HG02973 (cell line): ENCODE measurements around the gene CLEC12A.
"Not testable (repeated sequence)": the region's sequence is repeated elsewhere in the genome, so short reads cannot be mapped to it uniquely, and the experiment has no call there.

Source experiments
- ATAC-seq: cut with Tn5 transposase; IDR thresholded peaks from one replicate; pipeline ENCODE4 v1.9.1; 2021; ENCODE audit warnings: moderate library complexity; ENCODE audit not compliant: unreplicated experiment

CLEC12A gene

DNA sequence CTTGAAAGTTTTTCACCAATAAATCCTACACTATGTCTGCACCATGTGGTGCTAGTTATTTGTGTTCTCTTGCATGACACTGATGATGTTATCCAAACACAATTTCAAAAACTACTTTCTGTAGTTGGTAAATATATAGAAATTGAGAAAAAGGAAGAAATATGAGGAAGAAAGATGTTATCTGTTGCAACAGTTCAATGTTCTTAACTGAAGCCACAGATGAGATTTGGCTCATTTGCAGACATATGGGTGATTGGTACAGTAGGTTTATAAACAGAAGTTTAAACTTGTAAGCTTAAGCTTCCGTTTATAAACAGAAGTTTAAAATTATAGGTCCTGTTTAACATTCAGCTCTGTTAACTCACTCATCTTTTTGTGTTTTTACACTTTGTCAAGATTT lies at the start of gene CLEC12A:
Gene CLEC12A (plus strand): TSS at position 229 of the 400 bp plus-strand sequence. CDS start 188 bp downstream, outside the sequence.
- no peak for ATAC-seq

- no peak for ATAC-seq
Observed at GRCh38 chr12:9922429-9922828, 48.8 kb upstream of the CLEC12A start.

- ATAC-seq = no peak
Observed at GRCh38 chr12:9925705-9926393, 45.4 kb upstream of the CLEC12A start.

DNA sequence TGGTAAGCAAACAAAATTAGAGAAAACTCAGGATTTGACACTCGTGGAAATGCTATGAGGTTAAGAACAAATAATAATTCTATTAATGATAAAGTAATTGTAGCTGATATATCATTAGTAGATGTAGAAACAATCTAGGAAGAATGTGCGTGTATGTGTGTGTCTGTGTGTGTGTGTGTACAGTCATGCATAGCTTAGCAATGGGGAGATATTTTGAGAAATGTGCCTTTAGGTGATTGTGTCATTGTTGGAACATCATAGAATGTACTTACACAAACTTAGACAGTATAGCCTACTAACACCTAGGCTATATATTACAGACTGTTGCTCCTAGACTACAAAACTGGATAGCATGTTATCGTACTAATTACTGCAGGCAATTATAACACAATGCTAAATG lies 44.3 kb upstream of the CLEC12A start:
- no peak for ATAC-seq

GRCh38 chr12:9928607-9929006 lies 42.6 kb upstream of the CLEC12A start:
- no peak for ATAC-seq

DNA sequence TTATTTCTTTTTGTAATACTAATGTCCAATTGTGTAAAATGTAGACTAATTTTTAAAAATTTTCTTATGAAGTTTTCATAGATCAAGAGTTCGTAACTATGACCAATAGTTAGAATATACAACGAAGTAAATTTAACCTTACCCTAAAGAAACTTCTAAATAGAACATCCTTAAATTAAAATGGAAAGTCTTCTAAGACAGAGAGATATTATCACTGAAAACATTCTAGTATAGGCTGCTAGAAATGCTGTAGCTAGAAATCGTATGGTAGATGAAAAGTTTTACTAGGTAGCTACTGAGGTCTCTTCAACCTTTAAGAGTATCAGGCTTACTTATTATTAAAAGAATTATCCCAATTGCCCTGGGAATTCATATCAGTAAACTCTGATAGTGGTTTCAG lies 40.0 kb upstream of the CLEC12A start:
- ATAC-seq = no peak

- no peak for ATAC-seq
Observed at GRCh38 chr12:9932270-9932669, 38.9 kb upstream of the CLEC12A start, which contains the start of gene CLEC2A. Gene CLEC2A, minus strand, starts transcription at chr12:9932370. Its CDS starts 41 bp downstream, at chr12:9932329.

GRCh38 chr12:9933958-9934357 lies 37.3 kb upstream of the CLEC12A start:
- ATAC-seq = no peak

GRCh38 chr12:9935026-9935425 lies 36.2 kb upstream of the CLEC12A start:
- no peak for ATAC-seq

DNA sequence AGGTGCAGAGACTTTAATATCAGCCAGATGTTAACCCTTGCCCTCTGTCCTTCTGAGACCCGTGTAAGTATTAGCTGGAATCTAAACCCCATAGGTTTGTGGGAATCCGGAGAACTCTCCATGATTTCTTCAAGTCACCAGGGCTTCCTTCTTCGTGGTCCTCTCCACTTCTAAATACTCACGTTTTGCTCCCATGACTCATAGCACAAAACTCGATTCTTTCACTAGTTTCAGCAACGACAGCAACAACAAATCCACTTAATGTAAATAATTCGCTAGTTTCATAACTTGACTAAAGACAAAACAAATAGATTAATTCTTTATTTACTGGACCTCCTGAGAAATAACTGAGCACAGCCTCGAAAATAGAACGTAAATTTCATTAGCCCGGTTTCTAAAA lies 34.6 kb upstream of the CLEC12A start:
- no peak for ATAC-seq

DNA sequence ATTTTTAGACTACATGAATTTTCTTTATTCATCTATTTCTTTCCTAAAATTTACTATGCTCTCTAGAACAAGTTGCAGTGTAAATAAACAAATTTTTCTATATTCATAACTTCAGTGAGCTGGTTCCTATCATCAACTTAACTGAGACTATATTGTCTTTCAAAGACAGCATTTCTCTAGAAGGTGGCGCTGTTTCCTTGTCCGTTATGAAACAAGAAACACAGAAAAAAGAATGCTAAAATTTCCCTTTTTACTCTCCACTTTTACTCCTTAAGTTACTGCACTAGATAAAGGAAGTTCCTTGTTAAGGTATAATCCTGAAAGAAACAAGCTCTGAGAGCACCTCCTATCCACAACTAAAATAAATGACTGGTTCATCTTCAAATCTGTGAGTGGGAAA lies 30.8 kb upstream of the CLEC12A start:
- no peak for ATAC-seq

DNA sequence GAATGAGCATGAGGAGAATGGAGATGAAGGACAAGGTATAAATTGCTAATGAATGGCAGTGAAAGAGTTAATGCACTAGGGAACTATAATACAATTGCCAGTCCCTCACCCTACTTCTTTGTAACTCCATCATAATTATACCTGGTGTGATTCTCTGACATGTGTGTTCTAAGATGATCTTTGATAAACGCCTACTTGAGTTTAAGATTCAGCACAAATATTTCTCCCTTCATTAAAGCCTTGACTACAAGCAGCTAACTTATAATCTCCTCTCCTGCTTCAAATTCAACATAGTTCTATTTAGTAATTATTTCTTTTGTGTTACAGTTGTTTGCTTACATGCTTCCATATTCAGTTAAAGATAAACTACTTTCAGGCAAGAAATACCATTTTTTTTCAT lies 29.4 kb upstream of the CLEC12A start:
- ATAC-seq = no peak

DNA sequence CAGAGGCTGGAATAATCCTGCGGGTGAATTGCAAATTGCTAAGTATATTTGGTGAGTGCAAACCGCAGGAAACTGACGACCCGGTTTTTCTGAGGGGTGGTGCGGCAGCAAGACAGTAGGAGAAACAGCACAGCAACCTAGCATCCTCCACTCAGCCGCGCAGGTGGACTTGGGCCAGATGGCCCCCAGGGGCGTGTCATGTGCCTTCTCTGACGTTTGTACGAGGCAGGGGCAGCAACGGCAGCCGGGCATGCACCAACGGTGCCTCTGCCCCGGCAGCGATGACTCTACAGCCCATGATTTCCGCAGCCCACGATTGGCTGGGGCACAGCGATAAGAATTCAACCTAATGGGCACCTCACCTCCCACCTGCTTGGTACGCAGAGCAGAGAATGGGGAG lies 28.0 kb upstream of the CLEC12A start:
- peak; percentile 66 for ATAC-seq

DNA sequence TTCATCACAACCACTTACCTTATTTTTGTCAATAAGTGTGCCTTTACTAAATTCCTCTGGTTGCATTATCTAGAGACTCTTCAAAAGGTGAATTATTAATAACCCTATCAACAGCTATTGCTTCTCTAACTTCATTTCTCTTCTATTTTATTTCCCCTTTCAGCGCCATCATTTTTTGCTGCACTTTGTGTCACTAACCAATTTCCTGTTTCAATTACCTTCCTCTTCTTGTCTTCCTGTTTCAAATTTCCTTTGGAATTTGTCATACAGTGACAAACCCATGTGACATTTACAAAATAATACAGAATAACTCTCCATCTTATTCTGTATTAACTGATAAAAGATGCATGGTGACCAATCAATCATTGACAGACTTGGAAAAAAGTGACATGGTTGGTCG lies 26.8 kb upstream of the CLEC12A start:
- ATAC-seq = no peak

GRCh38 chr12:9947674-9948073 lies 23.5 kb upstream of the CLEC12A start:
- no peak for ATAC-seq

GRCh38 chr12:9948606-9949296 lies 22.5 kb upstream of the CLEC12A start:
- ATAC-seq = peak; percentile 94

- no peak for ATAC-seq
Observed at GRCh38 chr12:9951026-9951675, 20.1 kb upstream of the CLEC12A start.

- ATAC-seq = not testable (repeated sequence)
Observed at GRCh38 chr12:9952954-9953729, 18.1 kb upstream of the CLEC12A start.

DNA sequence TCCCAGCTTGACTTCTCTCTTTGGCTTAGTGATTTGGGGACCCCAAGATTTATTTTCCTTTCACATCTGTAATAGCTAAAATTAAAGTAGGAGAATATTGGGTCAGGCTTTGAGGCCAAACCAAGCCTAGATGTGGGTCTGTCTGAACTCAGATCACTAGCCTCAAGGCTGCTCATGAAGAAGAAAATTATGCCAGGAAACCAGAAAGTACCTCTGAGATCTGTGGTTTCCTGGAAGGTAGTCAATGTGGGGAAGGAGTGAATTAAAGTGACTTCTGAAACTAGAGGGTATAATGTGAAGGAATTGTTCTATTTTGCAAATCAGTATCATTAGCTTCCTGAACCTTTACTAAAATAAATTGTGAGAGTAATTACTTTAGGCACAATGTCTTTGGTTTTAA lies 13.4 kb upstream of the CLEC12A start:
- ATAC-seq = no peak

DNA sequence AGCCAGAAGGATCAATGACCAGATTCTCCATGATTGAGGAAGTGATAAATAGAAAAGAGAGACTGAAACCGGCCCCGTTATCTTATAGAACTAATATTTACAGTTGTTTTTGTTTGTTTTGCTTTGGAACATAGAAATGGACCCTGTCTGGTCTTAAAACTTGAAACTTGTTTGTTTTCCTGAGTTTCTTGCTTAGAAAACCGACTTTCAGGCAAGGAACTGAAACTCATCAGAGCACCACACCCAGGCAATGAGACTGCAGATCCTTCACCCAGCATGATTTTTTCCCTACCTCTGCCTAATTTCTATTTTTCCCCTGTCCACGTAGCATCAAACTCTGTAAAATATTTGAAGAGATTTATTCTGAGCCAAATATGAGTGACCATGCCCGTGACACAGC lies 10.6 kb upstream of the CLEC12A start:
- no peak for ATAC-seq

GRCh38 chr12:9961106-9961505 lies 10.1 kb upstream of the CLEC12A start:
- ATAC-seq = peak; percentile 84
